Left lung (tissue), 8 donors: Measurements from ENCODE around the gene PRKAA1. TPM values are rescaled to one million over a fixed set of nuclear protein-coding genes. Genes with fewer than 3 reads are reported as not detected.

Experiments
- polyA plus RNA-seq, 6 donors: library from polyadenylated mRNA; unstranded; fragments of 120-200 nt; gene quantifications; one replicate each; pipeline ENCODE4 v1.2.1, GENCODE V29; 2013; ENCODE audit not compliant: insufficient read length in 6 of 6
- total RNA-seq, 2 donors: library from RNA; stranded (reverse); fragmentation: NEBNext Ultra II Directional; extraction: Animal tissue kit (Norgen Biotek cat#: 25700); gene quantifications; one replicate each; pipeline ENCODE4 v1.2.1, GENCODE V29; 2021
- donor health status: DM: no; HTN: yes; CAD: no.
- donor health status: DM: no; HTN: no; CAD: no.

Gene PRKAA1
- total and polyA plus RNA-seq, 8 donors: 71.2 to 85.7 (median 78.4) TPM

Other genes starting within 250 kb of the PRKAA1 start
- 10 to 100 TPM; 17.1 to 28.4 TPM for gene PTGER4, start 118.5 kb downstream of the PRKAA1 start, total RNA-seq
- 1 to 10 TPM; 2.0 to 4.2 (median 3.3) TPM for gene PTGER4, start 118.5 kb downstream of the PRKAA1 start, polyA plus RNA-seq
- gene TTC33, start 42.4 kb downstream of the PRKAA1 start, total RNA-seq: 10 to 100 TPM; 11.1 to 12.7 TPM
- 10 to 100 TPM; 29.1 to 41.0 (median 35.1) TPM for gene TTC33, start 42.4 kb downstream of the PRKAA1 start, polyA plus RNA-seq
- 1,000 to 10,000 TPM in 1 of 2 donors, 100 to 1,000 TPM in 1; 941 to 1,081 TPM for gene RPL37, start 36.8 kb upstream of the PRKAA1 start, total RNA-seq
- gene RPL37, start 36.8 kb upstream of the PRKAA1 start, polyA plus RNA-seq: 1,000 to 10,000 TPM; 2,062 to 2,731 (median 2,488) TPM
- gene CARD6, start 43.0 kb upstream of the PRKAA1 start, total RNA-seq: 10 to 100 TPM; 18.3 to 28.9 TPM
- gene CARD6, start 43.0 kb upstream of the PRKAA1 start, polyA plus RNA-seq: 1 to 10 TPM; 5.9 to 8.0 (median 6.6) TPM
- gene C7, start 111.1 kb upstream of the PRKAA1 start, total RNA-seq: 100 to 1,000 TPM; 253 to 376 TPM
- 100 to 1,000 TPM; 383 to 559 (median 521) TPM for gene C7, start 111.1 kb upstream of the PRKAA1 start, polyA plus RNA-seq